SK-N-MC (cell line): ENCODE results near the gene TBC1D24.

ENCODE experiments used
- EZH2 ChIP-seq: fragments of 200-600 bp; sonication (generic); IDR thresholded peaks from one replicate; pipeline ENCODE4 v1.6.1; 2017; ENCODE audit warnings: antibody characterized with exemption
- POLR2AphosphoS5 ChIP-seq: IDR thresholded peaks from 2 replicates; pipeline ENCODE4 v1.6.1; 2012; ENCODE audit warnings: mild to moderate bottlenecking, low read depth, low read length, borderline replicate concordance

DNA sequence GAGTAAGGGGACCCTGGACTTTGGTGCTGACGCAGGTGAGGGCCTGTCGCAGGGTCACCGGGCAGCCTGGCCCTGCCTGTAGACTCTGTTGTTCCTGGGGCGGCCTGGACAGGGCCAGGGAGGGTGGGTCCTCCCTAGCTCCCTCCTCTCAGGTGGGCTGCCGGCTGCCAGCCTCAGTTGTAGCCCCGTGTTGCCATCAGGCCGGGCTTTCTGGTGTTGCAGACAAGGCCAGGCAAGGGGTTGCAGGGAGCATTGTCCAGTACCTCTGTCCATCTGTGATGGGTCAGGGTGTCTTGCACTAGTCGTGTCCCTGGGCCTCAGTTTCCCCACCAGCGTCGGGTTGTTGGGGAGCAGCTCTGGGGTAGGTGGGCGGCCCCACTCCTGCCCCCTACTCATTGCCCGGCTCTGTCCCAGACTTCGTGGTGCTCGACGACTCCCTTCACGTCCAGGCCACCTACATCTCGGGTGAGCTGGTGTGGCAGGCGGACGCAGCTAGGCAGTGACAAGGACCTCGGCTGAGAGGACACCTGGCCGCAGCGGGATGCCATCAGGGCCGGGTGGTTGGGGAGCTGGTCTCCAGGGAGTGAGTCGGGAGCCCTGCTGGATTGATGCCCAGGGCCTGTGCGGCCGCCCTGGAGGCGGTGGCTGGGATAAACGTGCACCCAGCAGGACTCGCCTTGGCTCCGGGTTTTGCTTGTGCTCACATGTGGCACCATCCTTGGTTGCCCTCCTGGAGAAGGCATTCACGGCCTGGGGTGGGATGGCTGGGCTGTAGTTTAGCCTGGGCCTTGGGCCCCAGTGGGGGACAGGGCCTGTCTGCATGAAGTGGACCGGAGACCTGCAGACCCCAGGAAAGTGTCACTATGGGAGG, 54.4 kb downstream of the TBC1D24 start:
- no peak for TF ChIP-seq EZH2
- TF ChIP-seq POLR2AphosphoS5, result no peak
